ENCODE results near the gene PERM1. TPM values are rescaled to one million over a fixed set of nuclear protein-coding genes. Genes with fewer than 3 reads are reported as not detected.

The PERM1 gene
- total and polyA plus RNA-seq, 7 donors = 13.9 to 249 (median 80.3) TPM

- H3K9me3 ChIP-seq = no peaks in the 10 kb centered on the region
- 5 to 12% (median 10%) methylated on average over 46 to 65 of the region's 65 CpGs for WGBS, 3 donors
- peak overlapping the region; percentile 61 for H3K4me3 ChIP-seq
- ATAC-seq (no peak), DNase-seq (peak in 1 of 2 donors; percentile 53)
- intact Hi-C loops (cut with DNase I) = no loop called here
- TF ChIP-seq, protein P1, sequence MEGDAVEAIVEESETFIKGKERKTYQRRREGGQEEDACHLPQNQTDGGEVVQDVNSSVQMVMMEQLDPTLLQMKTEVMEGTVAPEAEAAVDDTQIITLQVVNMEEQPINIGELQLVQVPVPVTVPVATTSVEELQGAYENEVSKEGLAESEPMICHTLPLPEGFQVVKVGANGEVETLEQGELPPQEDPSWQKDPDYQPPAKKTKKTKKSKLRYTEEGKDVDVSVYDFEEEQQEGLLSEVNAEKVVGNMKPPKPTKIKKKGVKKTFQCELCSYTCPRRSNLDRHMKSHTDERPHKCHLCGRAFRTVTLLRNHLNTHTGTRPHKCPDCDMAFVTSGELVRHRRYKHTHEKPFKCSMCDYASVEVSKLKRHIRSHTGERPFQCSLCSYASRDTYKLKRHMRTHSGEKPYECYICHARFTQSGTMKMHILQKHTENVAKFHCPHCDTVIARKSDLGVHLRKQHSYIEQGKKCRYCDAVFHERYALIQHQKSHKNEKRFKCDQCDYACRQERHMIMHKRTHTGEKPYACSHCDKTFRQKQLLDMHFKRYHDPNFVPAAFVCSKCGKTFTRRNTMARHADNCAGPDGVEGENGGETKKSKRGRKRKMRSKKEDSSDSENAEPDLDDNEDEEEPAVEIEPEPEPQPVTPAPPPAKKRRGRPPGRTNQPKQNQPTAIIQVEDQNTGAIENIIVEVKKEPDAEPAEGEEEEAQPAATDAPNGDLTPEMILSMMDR (IDR thresholded peaks at IDR 0.05) = no peak
- peaks cover 18% of the 10 kb centered on the region for H3K4me1 ChIP-seq
- H3K36me3 ChIP-seq (ENCODE audit: insufficient read depth in 1 of 2, low read depth in 1 of 2) = no peaks in the 10 kb centered on the region
- H3K27ac ChIP-seq = no peak overlapping the region
- peaks cover 0 to 69% (median 27%) of the 10 kb centered on the region in 3 donors for H3K27me3 ChIP-seq (ENCODE audit: insufficient read depth in 3 of 3, low read length in 2 of 3)
Observed at GRCh38 chr1:925561-926421, 56.1 kb downstream of the PERM1 start.

Other genes starting within 250 kb of the PERM1 start
- gene SAMD11, start 58.2 kb downstream of the PERM1 start, total RNA-seq = 1 to 10 TPM in 2 of 4 donors, under 1 TPM in 1, not detected in 1; 0.37 to 6.9 (median 1.5) TPM
- 1 to 10 TPM in 1 of 3 donors, under 1 TPM in 2; 0.28 to 1.5 (median 0.58) TPM for gene SAMD11, start 58.2 kb downstream of the PERM1 start, polyA plus RNA-seq
- gene NOC2L, start 22.8 kb downstream of the PERM1 start, total RNA-seq = 10 to 100 TPM; 61.4 to 87.0 (median 82.7) TPM
- 100 to 1,000 TPM in 1 of 3 donors, 10 to 100 TPM in 2; 78.1 to 106 (median 92.7) TPM for gene NOC2L, start 22.8 kb downstream of the PERM1 start, polyA plus RNA-seq
- 1 to 10 TPM; 2.1 to 3.8 (median 3.0) TPM for gene KLHL17, start 21.5 kb downstream of the PERM1 start, total RNA-seq
- gene KLHL17, start 21.5 kb downstream of the PERM1 start, polyA plus RNA-seq = 1 to 10 TPM; 3.4 to 5.5 (median 4.1) TPM
- not detected for gene PLEKHN1, start 15.6 kb downstream of the PERM1 start, total RNA-seq
- under 1 TPM in 1 of 3 donors, not detected in 2; 0.03 TPM for gene PLEKHN1, start 15.6 kb downstream of the PERM1 start, polyA plus RNA-seq
- 10 to 100 TPM in 3 of 4 donors, 1 to 10 TPM in 1; 7.2 to 21.8 (median 12.6) TPM for gene HES4, start 18.0 kb upstream of the PERM1 start, total RNA-seq
- 10 to 100 TPM in 1 of 3 donors, 1 to 10 TPM in 2; 2.3 to 20.2 (median 5.4) TPM for gene HES4, start 18.0 kb upstream of the PERM1 start, polyA plus RNA-seq
- 10 to 100 TPM in 1 of 4 donors, 1 to 10 TPM in 3; 2.9 to 12.4 (median 8.1) TPM for gene ISG15, start 31.4 kb upstream of the PERM1 start, total RNA-seq
- 10 to 100 TPM; 13.3 to 22.1 (median 17.1) TPM for gene ISG15, start 31.4 kb upstream of the PERM1 start, polyA plus RNA-seq
- 1 to 10 TPM; 3.4 to 5.4 (median 4.6) TPM for gene AGRN, start 38.0 kb upstream of the PERM1 start, total RNA-seq
- 1 to 10 TPM; 1.3 to 3.0 (median 1.4) TPM for gene AGRN, start 38.0 kb upstream of the PERM1 start, polyA plus RNA-seq
- not detected for gene RNF223, start 92.2 kb upstream of the PERM1 start, total RNA-seq
- gene RNF223, start 92.2 kb upstream of the PERM1 start, polyA plus RNA-seq = not detected
- 1 to 10 TPM; 1.5 to 3.5 (median 2.6) TPM for gene C1orf159, start 134.0 kb upstream of the PERM1 start, total RNA-seq
- gene C1orf159, start 134.0 kb upstream of the PERM1 start, polyA plus RNA-seq = 1 to 10 TPM; 4.1 to 6.7 (median 4.3) TPM
- under 1 TPM in 1 of 4 donors, not detected in 3; 0.27 TPM for gene TTLL10, start 191.8 kb upstream of the PERM1 start, total RNA-seq
- gene TTLL10, start 191.8 kb upstream of the PERM1 start, polyA plus RNA-seq = under 1 TPM; 0.03 to 0.10 (median 0.10) TPM
- under 1 TPM in 1 of 4 donors, not detected in 3; 0.27 TPM for gene TNFRSF18, start 224.5 kb upstream of the PERM1 start, total RNA-seq
- under 1 TPM; 0.04 to 0.76 (median 0.13) TPM for gene TNFRSF18, start 224.5 kb upstream of the PERM1 start, polyA plus RNA-seq
- gene TNFRSF4, start 232.1 kb upstream of the PERM1 start, total RNA-seq = 1 to 10 TPM; 1.4 to 4.6 (median 3.7) TPM
- 1 to 10 TPM; 1.7 to 3.8 (median 2.6) TPM for gene TNFRSF4, start 232.1 kb upstream of the PERM1 start, polyA plus RNA-seq
- gene SDF4, start 249.9 kb upstream of the PERM1 start, total RNA-seq = 100 to 1,000 TPM in 1 of 4 donors, 10 to 100 TPM in 3; 70.6 to 109 (median 82.5) TPM
- 100 to 1,000 TPM in 2 of 3 donors, 10 to 100 TPM in 1; 67.5 to 129 (median 108) TPM for gene SDF4, start 249.9 kb upstream of the PERM1 start, polyA plus RNA-seq